Measurements from ENCODE around the gene E2F7.

E2F7 gene

DNA sequence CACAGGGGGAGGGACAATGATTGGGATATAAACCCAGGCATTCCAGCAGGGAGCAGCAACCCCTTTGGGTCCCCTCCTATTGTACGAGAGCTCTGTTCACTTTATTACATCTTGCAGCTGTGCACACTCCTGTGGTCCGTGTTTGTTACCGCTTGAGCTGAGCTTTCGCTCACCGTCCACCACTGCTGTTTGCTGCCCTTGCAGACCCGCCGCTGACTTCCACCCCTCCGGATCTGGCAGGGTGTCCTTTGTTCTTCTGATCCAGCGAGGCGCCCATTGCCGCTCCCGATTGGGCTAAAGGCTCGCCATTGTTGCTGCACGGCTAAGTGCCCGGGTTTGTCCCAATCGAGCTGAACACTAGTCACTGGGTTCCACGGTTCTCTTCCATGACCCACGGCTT lies 64.1 kb downstream of the E2F7 start:
- Mint-ChIP-seq H3K4me1 (no peaks in the 10 kb centered on the region), H3K9me3 (no peaks in the 10 kb centered on the region), H3K27ac (no peak overlapping the region), H3K36me3 (ENCODE audit: low read depth) (no peaks in the 10 kb centered on the region), H3K4me3 (no peak overlapping the region), H3K27me3 (ENCODE audit: low read depth, poor library complexity) (peaks cover 2% of the 10 kb centered on the region)
- TF ChIP-seq, protein P1, sequence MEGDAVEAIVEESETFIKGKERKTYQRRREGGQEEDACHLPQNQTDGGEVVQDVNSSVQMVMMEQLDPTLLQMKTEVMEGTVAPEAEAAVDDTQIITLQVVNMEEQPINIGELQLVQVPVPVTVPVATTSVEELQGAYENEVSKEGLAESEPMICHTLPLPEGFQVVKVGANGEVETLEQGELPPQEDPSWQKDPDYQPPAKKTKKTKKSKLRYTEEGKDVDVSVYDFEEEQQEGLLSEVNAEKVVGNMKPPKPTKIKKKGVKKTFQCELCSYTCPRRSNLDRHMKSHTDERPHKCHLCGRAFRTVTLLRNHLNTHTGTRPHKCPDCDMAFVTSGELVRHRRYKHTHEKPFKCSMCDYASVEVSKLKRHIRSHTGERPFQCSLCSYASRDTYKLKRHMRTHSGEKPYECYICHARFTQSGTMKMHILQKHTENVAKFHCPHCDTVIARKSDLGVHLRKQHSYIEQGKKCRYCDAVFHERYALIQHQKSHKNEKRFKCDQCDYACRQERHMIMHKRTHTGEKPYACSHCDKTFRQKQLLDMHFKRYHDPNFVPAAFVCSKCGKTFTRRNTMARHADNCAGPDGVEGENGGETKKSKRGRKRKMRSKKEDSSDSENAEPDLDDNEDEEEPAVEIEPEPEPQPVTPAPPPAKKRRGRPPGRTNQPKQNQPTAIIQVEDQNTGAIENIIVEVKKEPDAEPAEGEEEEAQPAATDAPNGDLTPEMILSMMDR (IDR thresholded peaks at IDR 0.05): no peak
- DNase-seq: no peak

DNA sequence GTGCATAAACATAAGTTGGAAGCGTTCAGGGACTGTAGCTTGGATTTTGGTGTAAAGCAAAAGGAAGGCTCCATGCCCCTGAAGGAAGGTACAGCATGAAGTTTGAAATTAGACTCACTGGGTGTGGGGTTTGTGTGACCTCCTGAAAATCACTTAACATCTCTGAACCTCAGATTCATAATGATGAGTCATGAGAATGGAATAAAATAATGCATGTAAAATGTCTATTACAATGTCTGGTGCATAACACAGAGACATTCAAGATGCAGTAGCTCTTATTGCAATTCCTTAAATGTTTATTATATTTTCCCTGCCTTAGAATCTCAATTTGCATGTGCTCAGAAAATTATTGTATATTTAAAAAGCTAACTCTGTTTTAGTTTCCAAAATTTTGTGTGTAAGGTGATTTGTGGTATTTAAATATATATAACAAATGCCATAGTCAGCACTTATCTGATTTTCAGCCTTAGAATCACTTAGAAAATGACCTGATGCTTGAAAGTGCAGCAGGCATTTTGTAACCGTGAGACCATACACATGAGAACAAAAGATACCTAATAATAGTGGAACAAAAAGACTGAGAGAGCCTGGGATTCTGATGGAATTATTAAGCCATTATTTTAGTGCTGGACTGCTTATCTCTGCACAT lies 66.3 kb downstream of the E2F7 start:
- TF ChIP-seq, protein P1 (IDR thresholded peaks at IDR 0.05): no peak
- DNase-seq: no peak
- peaks cover under 1% of the 10 kb centered on the region for H3K27me3 Mint-ChIP-seq (ENCODE audit: low read depth, poor library complexity)
- H3K36me3 Mint-ChIP-seq (ENCODE audit: low read depth): no peaks in the 10 kb centered on the region
- H3K4me3 Mint-ChIP-seq: no peak overlapping the region
- H3K4me1 Mint-ChIP-seq: no peaks in the 10 kb centered on the region
- H3K9me3 Mint-ChIP-seq: no peaks in the 10 kb centered on the region
- no peak overlapping the region for H3K27ac Mint-ChIP-seq

GRCh38 chr12:76998386-76998785 lies 67.0 kb downstream of the E2F7 start:
- peaks cover 4% of the 10 kb centered on the region for H3K9me3 Mint-ChIP-seq
- H3K4me1 Mint-ChIP-seq: no peaks in the 10 kb centered on the region
- no peak overlapping the region for H3K4me3 Mint-ChIP-seq
- no peak overlapping the region for H3K27ac Mint-ChIP-seq
- no peaks in the 10 kb centered on the region for H3K27me3 Mint-ChIP-seq (ENCODE audit: low read depth, poor library complexity)
- no peak for DNase-seq
- H3K36me3 Mint-ChIP-seq (ENCODE audit: low read depth): no peaks in the 10 kb centered on the region
- TF ChIP-seq, protein P1 (IDR thresholded peaks at IDR 0.05): no peak

DNA sequence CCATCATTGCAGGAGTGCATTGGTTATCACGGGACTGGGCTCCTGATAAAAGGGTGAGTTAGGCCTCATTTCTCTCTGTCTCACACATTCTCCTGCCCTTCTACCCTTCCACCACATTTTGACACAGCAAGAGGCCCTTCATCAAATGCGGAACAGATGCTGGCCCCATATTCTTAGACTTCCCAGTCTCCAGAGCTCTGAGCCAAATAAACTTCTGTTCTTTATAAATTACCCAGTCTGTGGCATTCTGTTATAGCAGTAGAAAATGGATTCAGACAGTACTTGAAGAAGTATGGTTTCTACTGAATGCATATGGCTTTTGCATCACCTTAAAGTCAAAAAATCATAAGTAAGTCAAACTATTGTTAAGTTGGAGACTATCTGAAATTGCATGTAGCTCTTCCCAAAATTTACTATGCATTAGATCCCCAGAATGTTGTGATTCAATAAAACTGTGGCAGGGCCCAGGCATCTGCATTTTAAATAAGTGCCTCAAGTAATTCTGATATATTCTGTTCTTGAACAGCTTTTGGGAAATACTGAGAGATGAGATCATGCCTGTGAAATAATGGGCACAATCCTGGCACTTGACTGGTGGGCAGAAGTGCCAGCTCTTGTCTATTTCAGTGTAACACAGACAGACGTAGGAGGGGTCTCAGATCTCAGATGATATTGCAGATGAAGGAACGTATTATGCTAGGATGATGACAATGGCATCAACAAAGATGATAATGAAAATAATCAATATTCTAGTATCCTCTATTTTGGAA lies 68.2 kb downstream of the E2F7 start:
- Mint-ChIP-seq H3K27me3 (ENCODE audit: low read depth, poor library complexity) (no peaks in the 10 kb centered on the region), H3K36me3 (ENCODE audit: low read depth) (no peaks in the 10 kb centered on the region), H3K9me3 (peaks cover 5% of the 10 kb centered on the region), H3K4me3 (no peak overlapping the region), H3K4me1 (no peaks in the 10 kb centered on the region), H3K27ac (no peak overlapping the region)
- TF ChIP-seq, protein P1 (IDR thresholded peaks at IDR 0.05): no peak
- DNase-seq: no peak

- H3K4me3 Mint-ChIP-seq: no peak overlapping the region
- TF ChIP-seq, protein P1 (IDR thresholded peaks at IDR 0.05): no peak
- no peak overlapping the region for H3K27ac Mint-ChIP-seq
- peaks cover 5% of the 10 kb centered on the region for H3K9me3 Mint-ChIP-seq
- DNase-seq: no peak
- H3K27me3 Mint-ChIP-seq (ENCODE audit: low read depth, poor library complexity): no peaks in the 10 kb centered on the region
- H3K36me3 Mint-ChIP-seq (ENCODE audit: low read depth): no peaks in the 10 kb centered on the region
- H3K4me1 Mint-ChIP-seq: no peaks in the 10 kb centered on the region
Observed at GRCh38 chr12:76990716-76991115, 74.7 kb downstream of the E2F7 start.

All from nephron progenitor cell (in vitro differentiated cells).